HG03520 (cell line): ENCODE data around the gene TRABD.

ENCODE experiments used
- ATAC-seq: cut with Tn5 transposase; IDR thresholded peaks from one replicate; pipeline ENCODE4 v1.9.1; 2021; ENCODE audit warnings: mild to moderate bottlenecking, moderate library complexity; ENCODE audit not compliant: unreplicated experiment

TRABD gene

GRCh38 chr22:50184902-50185374 lies 775 bp upstream of the TRABD start:
- no peak for ATAC-seq

DNA sequence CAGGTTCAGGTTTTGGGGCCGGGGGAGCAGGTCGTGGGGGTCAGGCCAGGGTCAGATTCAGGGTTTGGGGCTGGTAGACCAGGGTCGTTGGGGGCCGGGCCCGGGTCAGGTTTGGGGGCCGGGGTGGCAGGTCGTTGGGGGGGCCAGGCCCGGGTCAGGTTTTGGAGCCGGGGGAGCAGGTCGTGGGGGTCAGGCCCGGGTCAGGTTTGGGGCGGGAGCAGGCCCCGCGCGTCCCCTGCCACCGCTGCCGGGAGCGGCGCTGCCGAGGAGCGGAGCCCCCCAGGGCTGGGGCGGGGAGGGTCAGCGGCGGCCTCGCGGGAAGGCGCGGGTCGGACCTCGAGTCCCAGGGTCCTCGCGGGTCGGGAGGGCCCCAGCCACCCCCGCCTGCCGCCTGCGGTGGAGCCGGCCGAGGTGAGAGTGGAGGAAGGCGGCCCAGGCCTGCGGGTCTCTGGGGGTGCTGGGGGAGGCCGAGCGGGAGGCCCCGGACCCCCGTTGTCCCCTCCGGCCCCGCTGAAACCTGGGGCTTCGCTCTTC lies 535 bp downstream of the TRABD start:
- no peak for ATAC-seq

DNA sequence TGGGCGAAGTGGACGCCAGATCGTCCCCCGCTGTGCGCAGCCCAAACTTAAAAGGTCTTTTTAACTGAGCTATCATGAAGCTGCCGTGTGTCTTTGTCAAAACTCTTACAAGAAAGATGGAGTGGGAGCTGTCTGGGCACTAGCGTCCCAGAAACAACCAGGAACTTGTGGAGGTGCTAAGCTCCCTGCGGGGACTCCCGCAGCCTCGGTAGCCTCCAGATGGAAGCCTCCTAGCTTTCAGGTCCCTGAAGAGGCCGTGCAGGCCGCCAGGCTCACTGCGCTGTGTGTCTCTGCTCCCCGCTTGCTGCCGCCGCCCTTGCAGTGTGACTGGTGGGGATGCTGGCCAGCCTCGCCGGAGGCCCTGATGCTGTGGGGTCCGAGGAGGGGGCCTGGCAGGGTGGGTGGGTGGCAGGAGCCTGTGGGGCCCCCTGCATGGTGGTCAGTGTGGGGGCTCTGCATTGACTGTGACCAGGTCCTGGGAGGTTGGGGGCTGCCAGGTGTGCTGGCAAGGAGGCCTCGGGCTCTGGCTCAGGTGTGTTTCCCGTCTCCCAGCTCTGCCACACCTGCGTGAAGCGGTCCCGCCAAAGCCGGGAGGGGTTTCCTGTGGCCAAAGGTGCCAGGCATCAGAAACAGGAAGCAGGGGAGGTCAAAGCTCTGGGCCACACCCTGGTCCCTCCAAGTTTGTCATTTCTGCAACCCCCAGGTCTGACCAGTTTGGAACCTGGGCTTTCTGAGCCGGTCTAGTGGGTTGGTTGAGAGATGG lies 1.2 kb downstream of the TRABD start:
- no peak for ATAC-seq

- ATAC-seq = no peak
These were observed 2.6 kb downstream of the TRABD start for GRCh38 chr22:50188356-50188755.

DNA sequence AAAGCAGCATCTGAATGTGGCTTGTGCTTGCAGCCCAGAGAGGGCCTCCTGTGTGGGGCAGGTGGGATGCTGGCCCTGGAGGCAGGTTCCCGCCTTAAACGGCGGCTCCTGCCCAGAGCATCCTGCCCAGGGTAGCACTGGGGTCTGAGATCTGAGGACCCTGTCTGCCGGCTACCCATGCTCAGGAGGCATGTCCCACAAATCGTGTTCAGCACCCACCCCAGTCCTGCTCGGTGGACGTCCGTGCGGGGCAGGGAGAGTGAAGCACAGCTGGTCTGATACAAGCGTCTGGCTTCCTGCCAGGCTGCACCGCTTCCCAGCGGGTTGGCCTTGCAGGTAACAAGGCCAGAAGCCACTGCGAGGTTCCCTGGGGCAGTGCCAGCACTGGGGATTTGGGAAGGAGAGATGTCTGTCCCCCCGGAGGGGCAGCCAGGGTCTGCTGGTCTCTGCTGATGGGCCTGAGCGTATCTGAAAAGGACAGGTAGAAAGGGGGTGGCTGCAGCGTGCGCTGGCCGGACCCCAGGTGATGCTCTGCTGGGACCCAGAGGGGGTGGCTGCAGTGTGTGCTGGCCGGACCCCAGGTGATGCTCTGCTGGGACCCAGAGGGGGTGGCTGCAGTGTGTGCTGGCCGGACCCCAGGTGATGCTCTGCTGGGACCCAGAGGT lies 3.6 kb downstream of the TRABD start:
- ATAC-seq = no peak

- ATAC-seq = no peak
These were observed 4.1 kb downstream of the TRABD start for GRCh38 chr22:50189849-50190181.

DNA sequence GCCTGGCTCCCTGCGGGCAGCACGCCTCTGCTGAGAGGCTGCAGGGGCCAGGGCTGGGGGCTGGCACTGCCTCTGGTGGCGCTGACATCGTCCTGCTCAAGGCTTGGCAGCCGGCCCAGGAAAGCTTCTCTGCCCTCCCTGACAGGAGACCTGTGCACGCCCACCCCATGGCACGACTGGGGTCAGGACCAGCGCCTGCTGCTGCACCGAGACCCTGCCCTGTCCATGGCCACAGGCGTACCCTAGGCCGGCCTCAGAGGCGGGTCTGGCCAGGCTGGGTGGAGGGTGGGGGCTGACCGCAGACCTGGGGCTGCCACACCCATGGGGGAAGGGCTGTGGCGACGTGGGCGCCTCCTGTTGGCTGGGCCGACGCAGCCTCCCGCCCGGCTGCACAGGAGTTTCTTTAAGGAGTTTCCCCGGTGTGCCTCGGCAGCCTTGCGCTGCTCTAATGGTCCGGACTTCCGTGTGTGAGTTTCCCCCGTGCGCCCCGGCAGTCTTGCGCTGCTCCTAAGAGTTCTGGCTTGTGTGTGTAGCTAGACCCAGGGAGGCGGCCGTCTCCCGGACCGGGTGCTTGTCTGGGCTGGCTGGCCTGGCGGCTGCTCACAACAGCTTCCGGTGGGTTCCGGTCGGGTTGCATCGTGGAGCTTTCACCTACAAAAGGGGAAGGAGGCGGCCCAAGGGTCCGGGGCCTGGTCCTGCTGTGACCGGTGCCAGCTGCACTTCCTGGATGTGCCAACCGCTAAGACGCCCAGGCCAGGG lies 4.6 kb downstream of the TRABD start:
- ATAC-seq = peak; percentile 35

GRCh38 chr22:50190941-50191741 lies 5.4 kb downstream of the TRABD start:
- ATAC-seq = no peak

GRCh38 chr22:50192436-50193204 lies 6.9 kb downstream of the TRABD start:
- ATAC-seq = no peak

GRCh38 chr22:50193621-50194020 lies 7.9 kb downstream of the TRABD start:
- no peak for ATAC-seq

- ATAC-seq = no peak
These were observed 8.5 kb downstream of the TRABD start for GRCh38 chr22:50194037-50194805.

GRCh38 chr22:50196256-50196655 lies 10.5 kb downstream of the TRABD start:
- no peak for ATAC-seq

DNA sequence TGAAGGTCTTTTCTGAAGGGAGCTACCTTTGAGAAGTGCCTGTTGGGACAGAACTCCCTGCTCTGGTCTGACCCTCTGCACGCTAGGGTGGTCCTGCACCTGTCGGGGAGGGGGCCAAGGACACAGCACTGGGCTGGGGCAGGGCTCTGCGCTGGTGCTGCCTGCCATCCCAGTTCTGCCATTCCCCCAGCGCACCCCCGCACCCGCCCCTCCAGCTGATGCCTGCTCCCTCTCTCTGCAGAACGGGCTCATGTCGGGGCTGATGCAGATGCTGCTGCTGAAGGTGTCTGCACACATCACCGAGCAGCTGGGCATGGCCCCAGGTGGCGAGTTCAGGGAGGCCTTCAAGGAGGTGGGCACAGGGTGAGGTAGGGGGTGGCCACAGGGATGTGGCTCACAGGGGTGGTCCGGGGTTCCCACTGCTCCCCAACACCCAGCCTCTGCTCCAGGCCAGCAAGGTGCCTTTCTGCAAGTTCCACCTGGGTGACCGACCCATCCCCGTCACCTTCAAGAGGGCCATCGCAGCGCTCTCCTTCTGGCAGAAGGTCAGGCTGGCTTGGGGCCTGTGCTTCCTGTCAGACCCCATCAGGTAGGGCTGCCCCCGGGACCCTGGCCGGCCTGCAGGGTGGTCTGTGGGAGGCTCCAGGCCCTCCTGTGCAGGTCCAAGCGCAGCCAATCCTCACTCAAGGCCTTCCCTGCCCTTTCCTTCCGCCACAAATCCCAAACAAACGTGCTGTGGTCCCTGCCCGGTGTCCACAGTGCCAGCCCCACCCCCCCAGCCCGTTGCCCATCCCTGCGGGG lies 11.5 kb downstream of the TRABD start:
- ATAC-seq = no peak

DNA sequence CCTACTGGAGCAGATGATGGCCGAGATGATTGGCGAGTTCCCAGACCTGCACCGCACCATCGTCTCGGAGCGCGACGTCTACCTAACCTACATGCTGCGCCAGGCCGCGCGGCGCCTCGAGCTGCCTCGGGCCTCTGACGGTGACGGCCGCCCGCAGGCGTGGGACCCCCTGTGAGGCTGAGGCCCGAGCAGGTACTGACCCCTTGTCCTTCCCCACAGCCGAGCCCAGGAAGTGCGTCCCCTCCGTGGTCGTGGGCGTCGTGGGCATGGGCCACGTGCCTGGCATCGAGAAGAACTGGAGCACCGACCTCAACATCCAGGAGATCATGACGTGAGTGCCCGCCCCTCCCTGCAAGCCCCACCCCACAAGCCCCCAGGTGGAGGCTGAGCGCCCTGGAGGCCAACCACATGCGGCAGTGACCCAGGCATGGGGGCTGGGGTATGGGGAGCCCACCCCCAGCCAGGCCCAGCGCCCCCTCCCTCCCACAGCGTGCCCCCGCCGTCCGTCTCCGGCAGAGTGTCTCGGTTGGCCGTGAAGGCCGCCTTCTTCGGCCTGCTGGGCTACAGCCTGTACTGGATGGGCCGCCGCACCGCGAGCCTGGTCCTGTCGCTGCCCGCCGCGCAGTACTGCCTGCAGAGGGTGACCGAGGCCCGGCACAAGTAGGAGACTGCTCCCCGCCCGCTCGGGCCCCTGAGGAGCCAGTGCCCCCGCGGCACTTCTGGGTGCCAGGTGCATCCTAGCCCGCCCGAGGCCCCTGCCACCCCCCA lies 12.3 kb downstream of the TRABD start:
- no peak for ATAC-seq

DNA sequence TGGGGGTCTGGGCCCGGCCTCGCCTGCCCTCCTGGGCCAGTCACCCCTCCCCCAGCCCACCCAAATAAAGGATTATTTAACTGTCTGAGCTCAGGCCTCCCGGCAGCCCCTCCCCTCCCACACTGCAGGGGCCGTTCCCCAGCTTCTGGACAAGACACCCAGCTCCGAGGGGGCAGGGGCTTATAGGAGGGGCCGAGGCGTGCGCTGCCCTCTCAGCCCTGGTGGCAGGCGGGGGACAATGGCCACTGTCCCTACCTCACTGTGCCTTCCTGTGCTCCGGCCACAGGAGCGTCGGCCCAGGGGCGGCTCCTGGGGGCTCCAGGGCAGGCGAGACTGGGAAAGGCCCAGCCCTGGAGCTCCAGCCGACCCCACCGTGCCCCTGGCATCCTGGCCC lies 12.9 kb downstream of the TRABD start:
- no peak for ATAC-seq

DNA sequence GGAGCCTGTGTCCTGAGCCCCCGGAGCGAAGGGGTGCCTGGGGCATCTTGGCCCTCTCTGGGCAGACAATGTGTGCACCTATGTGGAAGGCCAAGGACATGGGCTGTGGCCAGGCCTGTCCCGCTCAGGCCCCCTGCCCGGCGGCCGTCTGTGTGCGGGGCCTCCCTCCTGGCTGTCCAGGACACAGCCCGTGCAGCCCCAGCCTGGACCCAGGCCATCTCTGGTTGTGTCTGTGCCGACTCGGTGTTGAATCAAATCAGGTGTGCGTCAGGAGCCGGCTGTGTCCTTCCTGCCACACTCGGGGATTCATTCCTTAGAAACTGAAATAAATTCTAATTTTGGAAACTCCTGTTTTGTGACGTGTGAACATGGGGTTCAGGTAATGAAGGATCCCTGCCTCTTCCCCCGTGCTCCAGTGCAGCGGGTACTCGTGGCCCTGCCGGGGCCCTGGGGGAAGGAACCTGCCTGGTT lies 13.6 kb downstream of the TRABD start:
- no peak for ATAC-seq

DNA sequence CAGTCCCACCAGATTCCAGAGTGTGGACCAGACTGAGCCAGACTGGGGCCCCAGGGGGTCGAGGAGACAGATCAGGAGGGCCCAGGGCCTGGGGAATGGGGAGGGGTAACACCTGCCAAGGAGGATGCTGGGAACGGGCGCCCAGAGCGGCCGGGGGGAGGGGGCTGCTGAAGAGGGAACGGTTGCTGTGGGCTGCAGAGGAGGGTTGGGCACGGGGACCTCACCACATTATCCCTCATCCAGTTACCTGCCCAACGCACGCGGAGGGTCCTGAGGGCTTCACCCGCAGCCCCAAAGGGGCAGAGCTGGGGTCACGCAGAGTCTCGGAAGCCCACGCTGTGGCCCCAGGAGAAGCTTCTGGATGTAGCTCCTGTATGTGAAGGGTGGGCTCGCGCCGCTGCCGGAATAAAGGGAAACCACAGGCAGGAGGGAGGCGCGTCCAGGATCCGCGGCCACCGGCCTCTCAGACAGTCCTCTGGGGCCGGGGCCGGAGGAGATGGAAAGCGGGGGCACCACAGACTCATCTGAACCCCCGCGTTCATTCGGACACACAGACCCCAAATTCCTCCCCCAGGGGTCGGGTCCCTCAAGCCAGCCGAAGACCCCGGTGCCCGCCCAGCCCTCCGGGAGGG lies 14.2 kb downstream of the TRABD start:
- ATAC-seq = no peak
